ENCODE results near the gene MAPK10.
"Not testable (repeated sequence)": the region's sequence is repeated elsewhere in the genome, so short reads cannot be mapped to it uniquely, and the experiment has no call there.

Gene MAPK10

GRCh38 chr4:86338989-86339388 lies 20.9 kb downstream of the MAPK10 start:
- no peak for DNase-seq (ENCODE audit: low read depth)

- no peak for DNase-seq (ENCODE audit: low read depth)
Measured at GRCh38 chr4:86338521-86338920, 21.3 kb downstream of the MAPK10 start.

- DNase-seq (ENCODE audit: low read depth) = no peak
Measured at GRCh38 chr4:86334020-86334750, 25.7 kb downstream of the MAPK10 start.

- DNase-seq (ENCODE audit: low read depth) = no peak
Measured at GRCh38 chr4:86333236-86333635, 26.6 kb downstream of the MAPK10 start.

- no peak for DNase-seq (ENCODE audit: low read depth)
Measured at GRCh38 chr4:86330961-86331742, 28.7 kb downstream of the MAPK10 start.

GRCh38 chr4:86330411-86330810 lies 29.4 kb downstream of the MAPK10 start:
- DNase-seq (ENCODE audit: low read depth) = not testable (repeated sequence)

- no peak for DNase-seq (ENCODE audit: low read depth)
Measured at GRCh38 chr4:86329431-86329830, 30.4 kb downstream of the MAPK10 start.

GRCh38 chr4:86326400-86326799 lies 33.5 kb downstream of the MAPK10 start:
- no peak for DNase-seq (ENCODE audit: low read depth)

- DNase-seq (ENCODE audit: low read depth) = no peak
Measured at GRCh38 chr4:86319390-86319789, 40.5 kb downstream of the MAPK10 start.

- DNase-seq (ENCODE audit: low read depth) = no peak
Measured at GRCh38 chr4:86315579-86315978, 44.3 kb downstream of the MAPK10 start.

GRCh38 chr4:86313656-86314055 lies 46.2 kb downstream of the MAPK10 start:
- DNase-seq (ENCODE audit: low read depth) = no peak

- no peak for DNase-seq (ENCODE audit: low read depth)
Measured at GRCh38 chr4:86307432-86307831, 52.4 kb downstream of the MAPK10 start.

- DNase-seq (ENCODE audit: low read depth) = no peak
Measured at GRCh38 chr4:86306816-86307215, 53.0 kb downstream of the MAPK10 start.

GRCh38 chr4:86302830-86303229 lies 57.0 kb downstream of the MAPK10 start:
- no peak for DNase-seq (ENCODE audit: low read depth)

GRCh38 chr4:86302251-86302650 lies 57.6 kb downstream of the MAPK10 start:
- DNase-seq (ENCODE audit: low read depth) = no peak

- no peak for DNase-seq (ENCODE audit: low read depth)
Measured at GRCh38 chr4:86300516-86300915, 59.3 kb downstream of the MAPK10 start.

- DNase-seq (ENCODE audit: low read depth) = no peak
Measured at GRCh38 chr4:86296865-86297264, 63.0 kb downstream of the MAPK10 start.

- no peak for DNase-seq (ENCODE audit: low read depth)
Measured at GRCh38 chr4:86294883-86295282, 65.0 kb downstream of the MAPK10 start.

- DNase-seq (ENCODE audit: low read depth) = no peak
Measured at GRCh38 chr4:86291180-86291579, 68.7 kb downstream of the MAPK10 start.

- DNase-seq (ENCODE audit: low read depth) = no peak
Measured at GRCh38 chr4:86286726-86287125, 73.1 kb downstream of the MAPK10 start.

- DNase-seq (ENCODE audit: low read depth) = no peak
Measured at GRCh38 chr4:86283371-86283770, 76.5 kb downstream of the MAPK10 start.

- DNase-seq (ENCODE audit: low read depth) = no peak
Measured at GRCh38 chr4:86280246-86280645, 79.6 kb downstream of the MAPK10 start.

GRCh38 chr4:86279293-86279960 lies 80.4 kb downstream of the MAPK10 start:
- DNase-seq (ENCODE audit: low read depth) = no peak
